ENCODE data around the gene GRK1. TPM values are rescaled to one million over a fixed set of nuclear protein-coding genes. Genes with fewer than 3 reads are reported as not detected.

Gene GRK1
- total and polyA plus RNA-seq, 2 of the 4 experiments (the other 2 are of a cell fraction) = not detected

DNA sequence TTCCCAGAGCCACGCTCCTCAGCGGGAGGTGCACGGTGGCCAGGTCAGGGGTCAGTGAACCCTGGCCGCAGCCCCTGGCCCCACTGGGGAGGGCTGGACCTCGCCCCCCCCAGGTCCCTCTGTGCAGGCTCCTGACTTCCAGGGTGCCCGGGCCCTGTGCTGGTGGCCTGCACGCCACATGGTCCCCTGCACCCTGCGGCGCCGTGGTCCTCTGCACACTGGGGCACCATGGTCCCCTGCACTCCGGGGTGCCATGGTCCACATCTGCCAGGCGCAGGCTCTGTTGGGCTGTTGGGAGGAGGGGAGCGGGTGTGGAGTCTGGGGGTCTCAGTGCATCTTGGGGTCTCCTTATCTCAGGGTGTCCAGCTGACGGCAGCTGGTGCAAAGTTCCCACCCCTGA lies 68.7 kb downstream of the GRK1 start:
- intact Hi-C loops (cut with micrococcal nuclease) = no loop called here
- no peak overlapping the region for H4K5ac ChIP-seq (ENCODE audit: low read depth, low read length)
- no peak overlapping the region for H4K8ac ChIP-seq (ENCODE audit: low read depth in 2 of 2, low read length in 2 of 2)
- H3K9ac ChIP-seq (ENCODE audit: low read depth, low read length) = no peak overlapping the region
- no peak overlapping the region for H2AK9ac ChIP-seq (replicated peaks; ENCODE audit: low read depth, low read length, poor library complexity)
- H2BK120ac ChIP-seq (ENCODE audit: low read depth, low read length) = no peak overlapping the region
- H3K23ac ChIP-seq (ENCODE audit: low read depth, low read length) = no peak overlapping the region
- no peaks in the 10 kb centered on the region for H3K9me3 ChIP-seq (ENCODE audit: control insufficient read depth, insufficient read depth, low read length)
- dilution Hi-C loops (cut with HindIII; ENCODE audit: low sequenced_read_pairs, unreplicated experiment) = no loop called here
- no peak overlapping the region for H2AFZ ChIP-seq (replicated peaks; ENCODE audit: low read length, poor library complexity)
- H3K36me3 ChIP-seq (ENCODE audit: control insufficient read depth, insufficient read depth, low read length) = no peaks in the 10 kb centered on the region
- H3K79me1 ChIP-seq (ENCODE audit: low read depth in 1 of 2, low read length in 2 of 2) = no peaks in the 10 kb centered on the region
- ChIA-PET POLR2A (ENCODE audit: unreplicated experiment) (no interaction called here), CTCF (no interaction called here)
- H2AK5ac ChIP-seq (ENCODE audit: low read depth, low read length) = no peak overlapping the region
- TF ChIP-seq MAZ (IDR thresholded peaks at IDR 0.05; ENCODE audit: borderline replicate concordance, low read depth, low read length) (no peak), CHD1 (IDR thresholded peaks at IDR 0.05; ENCODE audit: low read depth, low read length) (no peak), FOS (IDR thresholded peaks at IDR 0.05; ENCODE audit: low read depth, low read length) (no peak), POLR2A (IDR thresholded peaks at IDR 0.05; ENCODE audit: low read depth, low read length) (no peak), MXI1 (IDR thresholded peaks at IDR 0.05; ENCODE audit: borderline replicate concordance, low read depth, low read length) (no peak), MAFK (IDR thresholded peaks at IDR 0.05; ENCODE audit: low read depth, low read length) (no peak), CEBPB (IDR thresholded peaks at IDR 0.05; ENCODE audit: low read depth, low read length) (no peak), SMC3 (IDR thresholded peaks at IDR 0.05; ENCODE audit: low read depth, low read length) (no peak), BHLHE40 (IDR thresholded peaks at IDR 0.05; ENCODE audit: low read depth, low read length) (no peak), RAD21 (IDR thresholded peaks at IDR 0.05; ENCODE audit: low read length) (no peak), NFE2L2 (IDR thresholded peaks at IDR 0.05; ENCODE audit: low read depth, low read length) (no peak), RFX5 (IDR thresholded peaks at IDR 0.05; ENCODE audit: low read depth, low read length) (no peak), RCOR1 (IDR thresholded peaks at IDR 0.05; ENCODE audit: insufficient replicate concordance, low read length) (no peak)
- TF ChIP-seq, protein P1, sequence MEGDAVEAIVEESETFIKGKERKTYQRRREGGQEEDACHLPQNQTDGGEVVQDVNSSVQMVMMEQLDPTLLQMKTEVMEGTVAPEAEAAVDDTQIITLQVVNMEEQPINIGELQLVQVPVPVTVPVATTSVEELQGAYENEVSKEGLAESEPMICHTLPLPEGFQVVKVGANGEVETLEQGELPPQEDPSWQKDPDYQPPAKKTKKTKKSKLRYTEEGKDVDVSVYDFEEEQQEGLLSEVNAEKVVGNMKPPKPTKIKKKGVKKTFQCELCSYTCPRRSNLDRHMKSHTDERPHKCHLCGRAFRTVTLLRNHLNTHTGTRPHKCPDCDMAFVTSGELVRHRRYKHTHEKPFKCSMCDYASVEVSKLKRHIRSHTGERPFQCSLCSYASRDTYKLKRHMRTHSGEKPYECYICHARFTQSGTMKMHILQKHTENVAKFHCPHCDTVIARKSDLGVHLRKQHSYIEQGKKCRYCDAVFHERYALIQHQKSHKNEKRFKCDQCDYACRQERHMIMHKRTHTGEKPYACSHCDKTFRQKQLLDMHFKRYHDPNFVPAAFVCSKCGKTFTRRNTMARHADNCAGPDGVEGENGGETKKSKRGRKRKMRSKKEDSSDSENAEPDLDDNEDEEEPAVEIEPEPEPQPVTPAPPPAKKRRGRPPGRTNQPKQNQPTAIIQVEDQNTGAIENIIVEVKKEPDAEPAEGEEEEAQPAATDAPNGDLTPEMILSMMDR (conservative IDR thresholded peaks at IDR 0.05; ENCODE audit: low read depth, low read length) = no peak
- TF ChIP-seq, protein P2, sequence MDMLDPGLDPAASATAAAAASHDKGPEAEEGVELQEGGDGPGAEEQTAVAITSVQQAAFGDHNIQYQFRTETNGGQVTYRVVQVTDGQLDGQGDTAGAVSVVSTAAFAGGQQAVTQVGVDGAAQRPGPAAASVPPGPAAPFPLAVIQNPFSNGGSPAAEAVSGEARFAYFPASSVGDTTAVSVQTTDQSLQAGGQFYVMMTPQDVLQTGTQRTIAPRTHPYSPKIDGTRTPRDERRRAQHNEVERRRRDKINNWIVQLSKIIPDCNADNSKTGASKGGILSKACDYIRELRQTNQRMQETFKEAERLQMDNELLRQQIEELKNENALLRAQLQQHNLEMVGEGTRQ (IDR thresholded peaks at IDR 0.05; ENCODE audit: low read depth, low read length) = no peak
- TF ChIP-seq, protein P3, sequence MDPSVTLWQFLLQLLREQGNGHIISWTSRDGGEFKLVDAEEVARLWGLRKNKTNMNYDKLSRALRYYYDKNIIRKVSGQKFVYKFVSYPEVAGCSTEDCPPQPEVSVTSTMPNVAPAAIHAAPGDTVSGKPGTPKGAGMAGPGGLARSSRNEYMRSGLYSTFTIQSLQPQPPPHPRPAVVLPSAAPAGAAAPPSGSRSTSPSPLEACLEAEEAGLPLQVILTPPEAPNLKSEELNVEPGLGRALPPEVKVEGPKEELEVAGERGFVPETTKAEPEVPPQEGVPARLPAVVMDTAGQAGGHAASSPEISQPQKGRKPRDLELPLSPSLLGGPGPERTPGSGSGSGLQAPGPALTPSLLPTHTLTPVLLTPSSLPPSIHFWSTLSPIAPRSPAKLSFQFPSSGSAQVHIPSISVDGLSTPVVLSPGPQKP (IDR thresholded peaks at IDR 0.05; ENCODE audit: borderline replicate concordance, low read depth, low read length) = no peak
- H2BK20ac ChIP-seq (ENCODE audit: low read depth, low read length) = no peak overlapping the region
- in situ Hi-C loops (cut with MboI; ENCODE audit: low sequenced_read_pairs) = no loop called here
- no peak overlapping the region for H2BK5ac ChIP-seq (ENCODE audit: low read depth, low read length, poor library complexity, severe bottlenecking)
- peaks cover 6% of the 10 kb centered on the region; the same call in 1 of the 2 replicates for H3K9me1 ChIP-seq (ENCODE audit: insufficient read depth, low read length)
- WGBS, 2 experiments (ENCODE audit: extremely low coverage in 2 of 2, insufficient read length in 1 of 2) = 66% methylated on average over 3 of the region's 14 CpGs; no CpG with 5 or more reads in 1 of the 2 experiments
- H3K4me3 ChIP-seq (ENCODE audit: insufficient read depth, low read depth, low read length) = no peak overlapping the region
- no peak overlapping the region for H3K14ac ChIP-seq (replicated peaks; ENCODE audit: low read depth, low read length)
- no peak overlapping the region for H4K91ac ChIP-seq (ENCODE audit: insufficient read depth, low read depth, low read length)
- H2BK15ac ChIP-seq (ENCODE audit: low read depth, low read length) = no peak overlapping the region
- no peak overlapping the region for H3K4ac ChIP-seq (ENCODE audit: low read depth, low read length)
- ATAC-seq (ENCODE audit: low read depth) (no peak), DNase-seq (no peak)
- H3K27me3 ChIP-seq (ENCODE audit: control insufficient read depth, insufficient read depth, low read length) = peaks cover 39% of the 10 kb centered on the region
- no peaks in the 10 kb centered on the region for H3K4me1 ChIP-seq (ENCODE audit: control insufficient read depth, insufficient read depth, low read length)
- no peak overlapping the region for H3K18ac ChIP-seq (ENCODE audit: low read depth, low read length)
- H3K56ac ChIP-seq (ENCODE audit: extremely low read depth, insufficient read depth, low read length) = no peak overlapping the region
- no peak overlapping the region for H3K27ac ChIP-seq (ENCODE audit: insufficient read depth, low read length)
- H3K4me2 ChIP-seq (ENCODE audit: low read depth, low read length) = no peak overlapping the region
- 0 out of 2 replicates have a peak, but pooled peaks cover 4% of the 10 kb centered on the region for H4K20me1 ChIP-seq (ENCODE audit: insufficient read depth, low read length)
- BruUV-seq (replicated peaks) = no TSS peak

Measured in IMR-90 (cell line).